Sigmoid colon (tissue), 3 donors: ENCODE data around the gene HPS3.

Experiments used
- CTCF ChIP-seq, 4 experiments: fragments of 450-650 bp in 3 of 4; fragments of 200-600 bp in 1 of 4; IDR thresholded peaks; one replicate each; pipeline ENCODE4 v1.5.1; 2016 to 2019; ENCODE audit warnings: antibody characterized with exemption in 4 of 4, mild to moderate bottlenecking in 3 of 4, moderate library complexity in 2 of 4
- POLR2A ChIP-seq, 2 donors: fragments of 450-650 bp; IDR thresholded peaks; one replicate each; pipeline ENCODE4 v1.6.1; 2016; ENCODE audit warnings: antibody characterized with exemption in 2 of 2, mild to moderate bottlenecking in 2 of 2, moderate library complexity in 2 of 2

- TF ChIP-seq CTCF (IDR thresholded peaks at IDR 0.05) (no peak), POLR2A (IDR thresholded peaks at IDR 0.05) (no peak)
These were observed 15.9 kb downstream of the HPS3 start for GRCh38 chr3:149145356-149145755.
